IMR-90 (cell line): Measurements from ENCODE around the gene CMTM8. TPM values are rescaled to one million over a fixed set of nuclear protein-coding genes. Genes with fewer than 3 reads are reported as not detected.

Experiments used
- ATAC-seq: fragments of 200-7000 bp; cut with Tn5 transposase; 2 replicates; pipeline ENCODE4 v1.9.1; 2020; ENCODE audit warnings: low read depth, mild to moderate bottlenecking, moderate library complexity
- BruUV-seq: library from RNA; stranded (reverse); fragments of 400-500 nt; replicated peaks from 2 replicates; lab custom pipeline; 2021; lab: Mats Ljungman, UMichigan
- CTCF ChIA-PET: fragments of 300-600 bp; formaldehyde crosslinking; extraction: SDS; loops from one replicate; lab custom pipeline; 2021; ENCODE audit warnings: antibody characterized with exemption; lab: Yijun Ruan, JAX
- POLR2A ChIA-PET: fragments of 300-600 bp; sonication (Branson Sonifier 250); formaldehyde crosslinking; loops from one replicate; lab custom pipeline; 2022; ENCODE audit warnings: antibody characterized with exemption; ENCODE audit not compliant: unreplicated experiment; lab: Charles Lee
- DNase-seq: peaks from one replicate; pipeline ENCODE4 v3.0.0; 2013
- H2AFZ ChIP-seq: replicated peaks from 2 replicates; pipeline ENCODE3; 2013; ENCODE audit warnings: low read length, mild to moderate bottlenecking; ENCODE audit not compliant: poor library complexity
- H2AK5ac ChIP-seq: 2 replicates; pipeline ENCODE4 v1.6.1; 2013; ENCODE audit warnings: low read depth, low read length, inconsistent platforms
- H2AK9ac ChIP-seq: replicated peaks from 2 replicates; pipeline ENCODE3; 2013; ENCODE audit warnings: mild to moderate bottlenecking, low read depth, low read length, moderate library complexity; ENCODE audit not compliant: poor library complexity
- H2BK120ac ChIP-seq: 2 replicates; pipeline ENCODE4 v1.6.1; 2013; ENCODE audit warnings: low read depth, low read length, inconsistent platforms
- H2BK15ac ChIP-seq: 3 replicates; pipeline ENCODE4 v1.6.1; 2013; ENCODE audit warnings: low read depth, low read length, inconsistent platforms
- H2BK20ac ChIP-seq: 2 replicates; pipeline ENCODE4 v1.6.1; 2013; ENCODE audit warnings: low read depth, mild to moderate bottlenecking, inconsistent platforms, low read length, moderate library complexity
- H2BK5ac ChIP-seq: 2 replicates; pipeline ENCODE4 v1.6.1; 2013; ENCODE audit warnings: mild to moderate bottlenecking, low read depth, low read length, inconsistent platforms; ENCODE audit not compliant: poor library complexity, severe bottlenecking
- H3K14ac ChIP-seq: replicated peaks from 2 replicates; pipeline ENCODE4 v1.6.1; 2013; ENCODE audit warnings: low read depth, low read length, inconsistent platforms
- H3K18ac ChIP-seq: 2 replicates; pipeline ENCODE4 v1.6.1; 2013; ENCODE audit warnings: low read depth, low read length, control low read depth
- H3K23ac ChIP-seq: 2 replicates; pipeline ENCODE4 v1.6.1; 2013; ENCODE audit warnings: low read depth, low read length, inconsistent platforms
- H3K27ac ChIP-seq: 2 replicates; pipeline ENCODE4 v1.5.1; 2013; ENCODE audit warnings: mild to moderate bottlenecking, control low read depth, low read length; ENCODE audit not compliant: insufficient read depth
- H3K27me3 ChIP-seq: 2 replicates; pipeline ENCODE4 v1.6.1; 2013; ENCODE audit warnings: low read length; ENCODE audit not compliant: control insufficient read depth, insufficient read depth
- H3K36me3 ChIP-seq: 2 replicates; pipeline ENCODE4 v1.6.1; 2013; ENCODE audit warnings: low read length, mixed read lengths; ENCODE audit not compliant: control insufficient read depth, insufficient read depth
- H3K4ac ChIP-seq: 2 replicates; pipeline ENCODE4 v1.6.1; 2013; ENCODE audit warnings: low read depth, low read length, inconsistent platforms
- H3K4me1 ChIP-seq: 2 replicates; pipeline ENCODE4 v1.6.1; 2013; ENCODE audit warnings: low read length, mixed read lengths; ENCODE audit not compliant: control insufficient read depth, insufficient read depth
- H3K4me2 ChIP-seq: 2 replicates; pipeline ENCODE4 v1.6.1; 2013; ENCODE audit warnings: low read depth, mild to moderate bottlenecking, control low read depth, low read length, moderate library complexity
- H3K4me3 ChIP-seq: 2 replicates; pipeline ENCODE4 v1.5.1; 2013; ENCODE audit warnings: low read depth, mild to moderate bottlenecking, control low read depth, low read length, moderate library complexity; ENCODE audit not compliant: insufficient read depth
- H3K56ac ChIP-seq: 2 replicates; pipeline ENCODE4 v1.6.1; 2013; ENCODE audit warnings: low read length, inconsistent platforms; ENCODE audit not compliant: insufficient read depth; ENCODE audit errors: extremely low read depth
- H3K79me1 ChIP-seq, 2 experiments: 2 replicates each; pipeline ENCODE4 v1.6.1; 2013; ENCODE audit warnings: low read length in 2 of 2, inconsistent platforms in 1 of 2, low read depth in 1 of 2
- H3K9ac ChIP-seq: 2 replicates; pipeline ENCODE4 v1.6.1; 2013; ENCODE audit warnings: low read depth, low read length, control low read depth
- H3K9me1 ChIP-seq: 2 replicates; pipeline ENCODE4 v1.6.1; 2013; ENCODE audit warnings: low read length, inconsistent platforms; ENCODE audit not compliant: insufficient read depth
- H3K9me3 ChIP-seq: 2 replicates; pipeline ENCODE4 v1.6.1; 2013; ENCODE audit warnings: low read length; ENCODE audit not compliant: control insufficient read depth, insufficient read depth
- H4K20me1 ChIP-seq: 2 replicates; pipeline ENCODE4 v1.6.1; 2013; ENCODE audit warnings: low read length, inconsistent platforms; ENCODE audit not compliant: insufficient read depth
- H4K5ac ChIP-seq: 2 replicates; pipeline ENCODE4 v1.6.1; 2013; ENCODE audit warnings: mild to moderate bottlenecking, low read depth, low read length, control low read depth
- H4K8ac ChIP-seq, 2 experiments: 2 replicates each; pipeline ENCODE4 v1.6.1; 2013; ENCODE audit warnings: low read depth in 2 of 2, low read length in 2 of 2, control low read depth in 1 of 2, inconsistent platforms in 1 of 2
- H4K91ac ChIP-seq: 2 replicates; pipeline ENCODE4 v1.6.1; 2013; ENCODE audit warnings: low read depth, low read length, inconsistent platforms; ENCODE audit not compliant: insufficient read depth
- BHLHE40 ChIP-seq: fragments of 150-350 bp; IDR thresholded peaks from 2 replicates; pipeline ENCODE4 v1.6.1; 2016; ENCODE audit warnings: mild to moderate bottlenecking, low read depth, low read length
- CEBPB ChIP-seq: IDR thresholded peaks from 2 replicates; pipeline ENCODE4 v1.6.1; 2012; ENCODE audit warnings: low read depth, low read length, improper control_type of control experiment
- ELK1 ChIP-seq: fragments of 150-350 bp; IDR thresholded peaks from 2 replicates; pipeline ENCODE4 v1.6.1; 2016; ENCODE audit warnings: low read depth, mild to moderate bottlenecking, low read length, moderate library complexity, borderline replicate concordance
- MAFK ChIP-seq: IDR thresholded peaks from 2 replicates; pipeline ENCODE4 v1.6.1; 2012; ENCODE audit warnings: low read depth, low read length, improper control_type of control experiment
- MAZ ChIP-seq: IDR thresholded peaks from 2 replicates; pipeline ENCODE4 v1.6.1; 2012; ENCODE audit warnings: low read depth, mild to moderate bottlenecking, low read length, improper control_type of control experiment, moderate library complexity, borderline replicate concordance
- MXI1 ChIP-seq: IDR thresholded peaks from 2 replicates; pipeline ENCODE4 v1.6.1; 2012; ENCODE audit warnings: low read depth, mild to moderate bottlenecking, low read length, moderate library complexity, borderline replicate concordance
- NFE2L2 ChIP-seq: fragments of 150-350 bp; IDR thresholded peaks from 2 replicates; pipeline ENCODE4 v1.6.1; 2016; ENCODE audit warnings: low read depth, mild to moderate bottlenecking, low read length
- POLR2A ChIP-seq: IDR thresholded peaks from 2 replicates; pipeline ENCODE4 v1.6.1; 2012; ENCODE audit warnings: mild to moderate bottlenecking, low read depth, low read length
- RAD21 ChIP-seq: IDR thresholded peaks from 2 replicates; pipeline ENCODE4 v1.6.1; 2012; ENCODE audit warnings: low read length, improper control_type of control experiment
- RCOR1 ChIP-seq: IDR thresholded peaks from 2 replicates; pipeline ENCODE4 v1.6.1; 2012; ENCODE audit warnings: mild to moderate bottlenecking, low read length, improper control_type of control experiment; ENCODE audit not compliant: insufficient replicate concordance
- RFX5 ChIP-seq: IDR thresholded peaks from 2 replicates; pipeline ENCODE4 v1.8.0; 2012; ENCODE audit warnings: low read depth, mild to moderate bottlenecking, low read length, moderate library complexity
- SMC3 ChIP-seq: fragments of 150-350 bp; IDR thresholded peaks from 2 replicates; pipeline ENCODE4 v1.6.1; 2016; ENCODE audit warnings: low read depth, mild to moderate bottlenecking, antibody characterized with exemption, low read length, moderate library complexity
- USF2 ChIP-seq: fragments of 150-350 bp; IDR thresholded peaks from 2 replicates; pipeline ENCODE4 v1.6.1; 2017; ENCODE audit warnings: mild to moderate bottlenecking, antibody characterized with exemption, low read length, low read depth
- WGBS, 2 experiments: methylation state at CpG; one replicate each; pipeline versions ENCODE4 v1.1.5 to v1.1.7; 2013; ENCODE audit warnings: missing lambda C conversion rate in 2 of 2; ENCODE audit not compliant: insufficient read length in 1 of 2; ENCODE audit errors: extremely low coverage in 2 of 2; 5-methylcytosine and 5-hydroxymethylcytosine counted together
- dilution Hi-C: fragments of 300-500 bp; cut with HindIII; formaldehyde crosslinking; loops from one replicate; pipeline ENCODE4 v1.14.3; 2018; ENCODE audit warnings: low sequenced_read_pairs; ENCODE audit not compliant: unreplicated experiment
- in situ Hi-C: fragments of 300-500 bp; cut with MboI; formaldehyde crosslinking; loops from 3 replicates; pipeline ENCODE4 v1.14.3; 2019; ENCODE audit warnings: low sequenced_read_pairs, inconsistent platforms, mixed read lengths
- intact Hi-C: fragments of 100-400 bp; cut with micrococcal nuclease; formaldehyde crosslinking; loops from 2 replicates; pipeline ENCODE4 v1.10.0; 2022
- polyA plus RNA-seq, 3 experiments: library from polyadenylated mRNA; depleted of rRNA; stranded (reverse); fragments of >200 nt; gene quantifications; 2 replicates each; pipeline ENCODE4 v1.2.3, GENCODE V29; 2012; ENCODE audit warnings: low replicate concordance in 1 of 3
- total RNA-seq: library from RNA; depleted of rRNA; stranded (reverse); fragments of >200 nt; gene quantifications from 2 replicates; pipeline ENCODE4 v1.2.3, GENCODE V29; 2012
- TF ChIP-seq, protein P1 (sequence below): conservative IDR thresholded peaks from 2 replicates; pipeline ENCODE4 v1.5.1; 2012; ENCODE audit warnings: mild to moderate bottlenecking, low read depth, low read length, improper control_type of control experiment

CMTM8 gene
- total and polyA plus RNA-seq, 2 of the 4 experiments (the other 2 are of a cell fraction): 0.15 TPM; not detected in 1

- H3K4me2 ChIP-seq: peak overlapping the region; percentile 47; the same call in 1 of the 2 replicates
- no peaks in the 10 kb centered on the region for H3K4me1 ChIP-seq
- no peak overlapping the region for H2AK9ac ChIP-seq
- H2AFZ ChIP-seq: no peak overlapping the region
- no peak overlapping the region for H3K14ac ChIP-seq
- whole genome bisulfite sequencing, 2 experiments: 61% methylated on average over 4 of the region's 5 CpGs; no CpG with 5 or more reads in 1 of the 2 experiments
- H2BK120ac ChIP-seq: no peak overlapping the region
- H3K9me1 ChIP-seq: no peaks in the 10 kb centered on the region
- peaks cover 14% of the 10 kb centered on the region for H3K27me3 ChIP-seq
- H3K9ac ChIP-seq: no peak overlapping the region
- dilution Hi-C loops (no loop called here), intact Hi-C loops (no loop called here), in situ Hi-C loops (no loop called here)
- H3K27ac ChIP-seq: no peak overlapping the region
- no peak overlapping the region for H3K4ac ChIP-seq
- no TSS peak for BruUV-seq
- H4K91ac ChIP-seq: no peak overlapping the region
- no peak overlapping the region for H2AK5ac ChIP-seq
- no peak overlapping the region for H2BK15ac ChIP-seq
- POLR2A ChIA-PET: no interaction called here
- peak; percentile 3 for DNase-seq
- H3K23ac ChIP-seq: no peak overlapping the region
- H4K8ac ChIP-seq: no peak overlapping the region
- no peak overlapping the region for H3K18ac ChIP-seq
- no peaks in the 10 kb centered on the region for H3K9me3 ChIP-seq
- TF ChIP-seq MXI1: no peak
- no peak for TF ChIP-seq MAZ
- no peak for TF ChIP-seq POLR2A
- TF ChIP-seq, protein P1, sequence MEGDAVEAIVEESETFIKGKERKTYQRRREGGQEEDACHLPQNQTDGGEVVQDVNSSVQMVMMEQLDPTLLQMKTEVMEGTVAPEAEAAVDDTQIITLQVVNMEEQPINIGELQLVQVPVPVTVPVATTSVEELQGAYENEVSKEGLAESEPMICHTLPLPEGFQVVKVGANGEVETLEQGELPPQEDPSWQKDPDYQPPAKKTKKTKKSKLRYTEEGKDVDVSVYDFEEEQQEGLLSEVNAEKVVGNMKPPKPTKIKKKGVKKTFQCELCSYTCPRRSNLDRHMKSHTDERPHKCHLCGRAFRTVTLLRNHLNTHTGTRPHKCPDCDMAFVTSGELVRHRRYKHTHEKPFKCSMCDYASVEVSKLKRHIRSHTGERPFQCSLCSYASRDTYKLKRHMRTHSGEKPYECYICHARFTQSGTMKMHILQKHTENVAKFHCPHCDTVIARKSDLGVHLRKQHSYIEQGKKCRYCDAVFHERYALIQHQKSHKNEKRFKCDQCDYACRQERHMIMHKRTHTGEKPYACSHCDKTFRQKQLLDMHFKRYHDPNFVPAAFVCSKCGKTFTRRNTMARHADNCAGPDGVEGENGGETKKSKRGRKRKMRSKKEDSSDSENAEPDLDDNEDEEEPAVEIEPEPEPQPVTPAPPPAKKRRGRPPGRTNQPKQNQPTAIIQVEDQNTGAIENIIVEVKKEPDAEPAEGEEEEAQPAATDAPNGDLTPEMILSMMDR: no peak
- no peak for TF ChIP-seq RFX5
- TF ChIP-seq RAD21: no peak
- no peak for TF ChIP-seq NFE2L2
- no peak for TF ChIP-seq SMC3
- no peak for TF ChIP-seq RCOR1
- no peak for TF ChIP-seq CEBPB
- no peak for TF ChIP-seq ELK1
- TF ChIP-seq USF2: no peak
- no peak for TF ChIP-seq BHLHE40
- TF ChIP-seq MAFK: no peak
- H2BK5ac ChIP-seq: no peak overlapping the region
- no peaks in the 10 kb centered on the region for H4K20me1 ChIP-seq
- no peak overlapping the region for H3K4me3 ChIP-seq
- no peak overlapping the region for H3K56ac ChIP-seq
- H4K5ac ChIP-seq: no peak overlapping the region
- CTCF ChIA-PET: interaction anchor here (0.6 kb wide), 1 partner anchor 1544 kb away, joined by 3 read pairs; no protein-coding TSS in a partner anchor
- H2BK20ac ChIP-seq: no peak overlapping the region
- ATAC-seq: no peak
- no peaks in the 10 kb centered on the region for H3K36me3 ChIP-seq
- H3K79me1 ChIP-seq: no peaks in the 10 kb centered on the region
These were observed 75.4 kb downstream of the CMTM8 start for GRCh38 chr3:32313723-32314473.
